HL-60 (cell line): ENCODE data around the gene HMGCS2.

ENCODE experiments used
- DNase-seq, 2 experiments: peaks; one replicate each; pipeline ENCODE4 v3.0.0-alpha.2; 2010 to 2020; ENCODE audit warnings: low read depth in 1 of 2, low spot score in 1 of 2
- H3K27ac ChIP-seq: fragments of 250-450 bp; sonication (Bioruptor Pico); replicated peaks from 2 replicates; pipeline ENCODE4 v1.5.1; 2020; ENCODE audit warnings: mild to moderate bottlenecking, moderate library complexity
- H3K27me3 ChIP-seq: fragments of 250-450 bp; sonication (Bioruptor Pico); 2 replicates; pipeline ENCODE4 v1.5.1; 2021; ENCODE audit warnings: mild to moderate bottlenecking, moderate library complexity; ENCODE audit not compliant: insufficient read depth, poor library complexity, severe bottlenecking
- H3K4me3 ChIP-seq: replicated peaks from 2 replicates; pipeline ENCODE4 v1.5.1; 2011; ENCODE audit warnings: mild to moderate bottlenecking, control low read depth, low read length; ENCODE audit not compliant: insufficient read depth
- GABPA ChIP-seq: IDR thresholded peaks from 2 replicates; pipeline ENCODE4 v1.6.1; 2012; ENCODE audit warnings: low read depth
- POLR2AphosphoS5 ChIP-seq: IDR thresholded peaks from 2 replicates; pipeline ENCODE4 v1.6.1; 2012; ENCODE audit warnings: low read depth
- SPI1 ChIP-seq: IDR thresholded peaks from 2 replicates; pipeline ENCODE4 v1.6.1; 2012; ENCODE audit warnings: low read depth, mild to moderate bottlenecking, borderline replicate concordance
- TF ChIP-seq, protein P1 (sequence below): IDR thresholded peaks from one replicate; pipeline ENCODE4 v1.5.1; 2011; ENCODE audit warnings: low read length, control low read depth, inconsistent platforms; ENCODE audit not compliant: insufficient read depth
- TF ChIP-seq, protein P2 (sequence below): IDR thresholded peaks from 2 replicates; pipeline ENCODE4 v1.6.1; 2012; ENCODE audit warnings: low read depth; ENCODE audit not compliant: insufficient replicate concordance

HMGCS2 gene

GRCh38 chr1:119764220-119764619, 4.5 kb downstream of the HMGCS2 start:
- no peak overlapping the region for H3K27ac ChIP-seq
- H3K4me3 ChIP-seq, result no peak overlapping the region
- no peaks in the 10 kb centered on the region for H3K27me3 ChIP-seq
- TF ChIP-seq, protein P1, sequence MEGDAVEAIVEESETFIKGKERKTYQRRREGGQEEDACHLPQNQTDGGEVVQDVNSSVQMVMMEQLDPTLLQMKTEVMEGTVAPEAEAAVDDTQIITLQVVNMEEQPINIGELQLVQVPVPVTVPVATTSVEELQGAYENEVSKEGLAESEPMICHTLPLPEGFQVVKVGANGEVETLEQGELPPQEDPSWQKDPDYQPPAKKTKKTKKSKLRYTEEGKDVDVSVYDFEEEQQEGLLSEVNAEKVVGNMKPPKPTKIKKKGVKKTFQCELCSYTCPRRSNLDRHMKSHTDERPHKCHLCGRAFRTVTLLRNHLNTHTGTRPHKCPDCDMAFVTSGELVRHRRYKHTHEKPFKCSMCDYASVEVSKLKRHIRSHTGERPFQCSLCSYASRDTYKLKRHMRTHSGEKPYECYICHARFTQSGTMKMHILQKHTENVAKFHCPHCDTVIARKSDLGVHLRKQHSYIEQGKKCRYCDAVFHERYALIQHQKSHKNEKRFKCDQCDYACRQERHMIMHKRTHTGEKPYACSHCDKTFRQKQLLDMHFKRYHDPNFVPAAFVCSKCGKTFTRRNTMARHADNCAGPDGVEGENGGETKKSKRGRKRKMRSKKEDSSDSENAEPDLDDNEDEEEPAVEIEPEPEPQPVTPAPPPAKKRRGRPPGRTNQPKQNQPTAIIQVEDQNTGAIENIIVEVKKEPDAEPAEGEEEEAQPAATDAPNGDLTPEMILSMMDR, result no peak
- TF ChIP-seq GABPA (no peak), SPI1 (no peak), POLR2AphosphoS5 (no peak)
- TF ChIP-seq, protein P2, sequence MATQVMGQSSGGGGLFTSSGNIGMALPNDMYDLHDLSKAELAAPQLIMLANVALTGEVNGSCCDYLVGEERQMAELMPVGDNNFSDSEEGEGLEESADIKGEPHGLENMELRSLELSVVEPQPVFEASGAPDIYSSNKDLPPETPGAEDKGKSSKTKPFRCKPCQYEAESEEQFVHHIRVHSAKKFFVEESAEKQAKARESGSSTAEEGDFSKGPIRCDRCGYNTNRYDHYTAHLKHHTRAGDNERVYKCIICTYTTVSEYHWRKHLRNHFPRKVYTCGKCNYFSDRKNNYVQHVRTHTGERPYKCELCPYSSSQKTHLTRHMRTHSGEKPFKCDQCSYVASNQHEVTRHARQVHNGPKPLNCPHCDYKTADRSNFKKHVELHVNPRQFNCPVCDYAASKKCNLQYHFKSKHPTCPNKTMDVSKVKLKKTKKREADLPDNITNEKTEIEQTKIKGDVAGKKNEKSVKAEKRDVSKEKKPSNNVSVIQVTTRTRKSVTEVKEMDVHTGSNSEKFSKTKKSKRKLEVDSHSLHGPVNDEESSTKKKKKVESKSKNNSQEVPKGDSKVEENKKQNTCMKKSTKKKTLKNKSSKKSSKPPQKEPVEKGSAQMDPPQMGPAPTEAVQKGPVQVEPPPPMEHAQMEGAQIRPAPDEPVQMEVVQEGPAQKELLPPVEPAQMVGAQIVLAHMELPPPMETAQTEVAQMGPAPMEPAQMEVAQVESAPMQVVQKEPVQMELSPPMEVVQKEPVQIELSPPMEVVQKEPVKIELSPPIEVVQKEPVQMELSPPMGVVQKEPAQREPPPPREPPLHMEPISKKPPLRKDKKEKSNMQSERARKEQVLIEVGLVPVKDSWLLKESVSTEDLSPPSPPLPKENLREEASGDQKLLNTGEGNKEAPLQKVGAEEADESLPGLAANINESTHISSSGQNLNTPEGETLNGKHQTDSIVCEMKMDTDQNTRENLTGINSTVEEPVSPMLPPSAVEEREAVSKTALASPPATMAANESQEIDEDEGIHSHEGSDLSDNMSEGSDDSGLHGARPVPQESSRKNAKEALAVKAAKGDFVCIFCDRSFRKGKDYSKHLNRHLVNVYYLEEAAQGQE, result no peak
- no peak for DNase-seq

DNA sequence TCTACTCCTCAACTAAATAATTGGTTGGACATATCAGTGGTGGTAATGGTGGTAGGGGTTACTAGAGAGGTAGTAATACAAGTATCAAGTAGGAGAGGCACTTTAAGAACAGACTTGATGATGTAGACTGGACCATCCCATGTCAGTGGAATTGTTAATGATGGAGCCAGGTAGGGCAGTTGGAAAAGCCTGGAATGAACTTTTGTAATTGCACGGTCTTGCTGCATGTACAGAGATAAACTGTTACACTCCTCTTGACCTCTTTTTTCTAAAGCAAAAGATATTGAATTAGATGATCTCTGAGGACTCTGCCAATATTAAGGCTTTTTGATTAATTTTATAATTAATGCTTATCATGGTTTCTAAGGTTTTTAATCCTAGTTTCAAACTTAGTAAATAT, 5.8 kb downstream of the HMGCS2 start:
- no peak overlapping the region for H3K27ac ChIP-seq
- no peak overlapping the region for H3K4me3 ChIP-seq
- TF ChIP-seq, protein P1, result no peak
- TF ChIP-seq POLR2AphosphoS5, result no peak
- no peak for TF ChIP-seq GABPA
- TF ChIP-seq SPI1, result no peak
- TF ChIP-seq, protein P2, result no peak

DNA sequence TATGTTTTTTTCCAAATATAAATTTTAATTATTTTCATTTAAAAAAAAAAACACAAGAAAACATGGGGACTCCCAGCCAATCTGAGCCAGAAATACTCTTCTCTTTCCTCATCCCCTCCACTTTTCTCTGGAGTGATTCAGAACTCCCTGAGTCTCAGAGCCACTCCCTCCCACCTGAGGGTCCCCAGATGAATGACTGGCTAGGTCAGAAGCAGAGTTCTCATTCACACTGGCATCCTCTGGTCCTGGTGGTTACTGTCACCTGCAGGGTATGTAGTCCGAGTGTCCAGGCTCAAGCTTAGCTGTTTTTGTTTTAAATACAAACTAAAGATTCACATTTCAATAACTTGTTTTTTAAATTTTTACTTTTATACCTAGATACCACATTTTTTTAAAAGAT, 6.3 kb downstream of the HMGCS2 start:
- TF ChIP-seq, protein P1, result no peak
- TF ChIP-seq GABPA, result no peak
- TF ChIP-seq, protein P2, result no peak
- TF ChIP-seq POLR2AphosphoS5, result no peak
- no peak for TF ChIP-seq SPI1
- no peak overlapping the region for H3K27ac ChIP-seq

More for the DNA sequence above, 5.8 kb downstream of the HMGCS2 start:
- no peak for DNase-seq
- no peaks in the 10 kb centered on the region for H3K27me3 ChIP-seq

More for the DNA sequence above, 6.3 kb downstream of the HMGCS2 start:
- H3K27me3 ChIP-seq, result no peaks in the 10 kb centered on the region
- DNase-seq, result no peak
- H3K4me3 ChIP-seq, result no peak overlapping the region
